Activated CD8-positive, alpha-beta memory T cell treated with anti-CD3 and anti-CD28 coated beads, Interleukin-2, amount 50 U/mL, for 1 hour (primary cell): Measurements from ENCODE around the gene UNC93B1.

Source experiments
- DNase-seq: peaks from one replicate; pipeline ENCODE4 v3.0.0-alpha.2; 2020; ENCODE audit errors: extremely low read depth

Gene UNC93B1

DNA sequence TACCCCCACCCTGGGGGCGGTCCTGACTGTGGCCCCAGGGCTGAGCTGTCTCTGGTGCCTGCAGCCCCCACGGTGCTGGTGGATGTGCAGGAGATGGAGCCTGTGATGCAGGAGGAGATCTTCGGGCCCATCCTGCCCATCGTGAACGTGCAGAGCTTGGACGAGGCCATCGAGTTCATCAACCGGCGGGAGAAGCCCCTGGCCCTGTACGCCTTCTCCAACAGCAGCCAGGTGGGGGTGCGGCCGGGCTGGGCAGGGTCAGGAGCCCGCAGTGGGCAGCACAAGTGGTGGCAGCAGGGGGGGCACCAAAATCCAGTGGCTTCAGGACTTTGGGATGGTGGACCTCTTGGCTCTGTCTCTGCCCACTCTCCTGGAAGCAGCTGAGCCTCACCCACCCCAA is 18.6 kb upstream of the UNC93B1 start:
- no peak for DNase-seq

DNA sequence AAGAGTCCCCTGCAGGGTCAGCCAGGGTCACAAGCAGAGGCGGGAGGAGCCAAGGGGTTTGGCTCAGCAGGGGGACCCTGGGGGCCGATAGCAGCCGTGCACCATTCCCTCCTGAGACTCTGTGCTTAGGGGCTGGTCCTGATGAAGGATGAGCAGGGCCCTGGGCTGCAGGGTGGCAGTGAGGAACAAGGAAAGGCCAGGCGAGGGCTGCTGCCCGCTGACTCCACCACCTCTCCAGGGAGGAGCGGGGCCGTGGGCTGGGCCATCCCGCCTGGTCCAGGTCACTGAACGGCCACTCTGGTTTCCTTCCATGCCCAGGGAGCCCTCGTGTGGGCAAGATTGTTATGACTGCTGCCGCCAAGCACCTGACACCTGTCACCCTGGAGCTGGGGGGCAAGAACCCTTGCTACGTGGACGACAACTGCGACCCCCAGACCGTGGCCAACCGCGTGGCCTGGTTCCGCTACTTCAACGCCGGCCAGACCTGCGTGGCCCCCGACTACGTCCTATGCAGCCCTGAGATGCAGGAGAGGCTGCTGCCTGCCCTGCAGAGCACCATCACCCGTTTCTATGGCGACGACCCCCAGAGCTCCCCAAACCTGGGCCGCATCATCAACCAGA is 17.4 kb upstream of the UNC93B1 start:
- DNase-seq = no peak

DNA sequence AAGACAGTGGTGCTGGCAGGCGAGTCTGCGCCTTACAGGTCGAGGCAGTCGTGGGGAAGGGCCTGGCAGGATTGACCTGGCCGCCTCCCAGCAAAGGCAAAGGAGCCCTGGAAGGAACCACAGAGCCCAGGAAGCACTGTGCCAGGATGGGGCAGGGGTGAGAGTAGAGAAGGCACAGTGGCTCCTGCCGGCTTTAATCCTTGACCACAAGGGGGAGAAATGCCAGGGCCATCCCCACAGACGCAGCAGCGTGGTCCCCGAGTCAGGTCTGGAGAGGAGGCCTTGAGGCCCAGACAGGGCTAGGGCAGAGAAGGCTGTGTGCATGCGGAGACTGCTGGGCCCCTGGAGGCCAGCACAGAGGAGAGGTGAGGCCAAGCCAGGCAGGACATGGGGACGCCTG is 16.7 kb upstream of the UNC93B1 start:
- DNase-seq = no peak

DNA sequence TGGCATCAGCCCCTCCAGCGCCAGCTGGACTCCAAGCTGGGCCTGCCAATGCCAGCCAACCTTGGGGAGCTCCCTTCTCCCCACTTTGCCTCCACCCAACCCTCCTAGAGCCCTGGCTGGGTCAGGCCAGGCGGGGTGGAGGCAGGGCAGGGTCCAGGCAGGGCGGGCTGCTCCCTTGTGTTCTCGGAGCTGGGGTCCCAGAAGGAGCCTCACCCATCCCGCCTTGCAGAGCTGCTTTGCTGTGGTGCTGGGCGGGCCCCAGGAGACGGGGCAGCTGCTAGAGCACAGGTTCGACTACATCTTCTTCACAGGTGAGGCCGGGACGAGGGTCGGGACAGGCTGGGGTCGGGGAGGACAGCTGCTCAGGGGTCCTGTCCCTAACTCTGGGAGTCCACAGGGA is 15.6 kb upstream of the UNC93B1 start:
- DNase-seq = no peak

DNA sequence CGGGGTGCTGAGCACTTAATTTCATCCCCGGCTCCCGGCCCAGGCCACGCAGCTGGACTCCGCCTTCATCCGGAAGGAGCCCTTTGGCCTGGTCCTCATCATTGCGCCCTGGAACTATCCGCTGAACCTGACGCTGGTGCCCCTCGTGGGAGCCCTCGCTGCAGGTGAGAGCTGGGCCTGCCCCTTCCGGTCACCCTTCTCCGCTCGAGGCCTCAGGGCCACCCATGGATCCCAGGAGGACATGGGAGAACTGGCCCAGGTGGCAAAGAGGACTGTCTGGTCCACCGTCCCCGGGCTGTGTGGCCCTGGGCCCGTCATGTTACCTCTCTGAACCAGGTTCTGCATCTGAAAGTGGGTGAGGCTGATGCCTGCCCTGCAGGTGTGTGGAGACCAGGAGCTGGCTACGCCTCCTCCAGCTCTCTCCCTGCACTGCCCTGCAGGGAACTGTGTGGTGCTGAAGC is 14.9 kb upstream of the UNC93B1 start:
- no peak for DNase-seq

DNA sequence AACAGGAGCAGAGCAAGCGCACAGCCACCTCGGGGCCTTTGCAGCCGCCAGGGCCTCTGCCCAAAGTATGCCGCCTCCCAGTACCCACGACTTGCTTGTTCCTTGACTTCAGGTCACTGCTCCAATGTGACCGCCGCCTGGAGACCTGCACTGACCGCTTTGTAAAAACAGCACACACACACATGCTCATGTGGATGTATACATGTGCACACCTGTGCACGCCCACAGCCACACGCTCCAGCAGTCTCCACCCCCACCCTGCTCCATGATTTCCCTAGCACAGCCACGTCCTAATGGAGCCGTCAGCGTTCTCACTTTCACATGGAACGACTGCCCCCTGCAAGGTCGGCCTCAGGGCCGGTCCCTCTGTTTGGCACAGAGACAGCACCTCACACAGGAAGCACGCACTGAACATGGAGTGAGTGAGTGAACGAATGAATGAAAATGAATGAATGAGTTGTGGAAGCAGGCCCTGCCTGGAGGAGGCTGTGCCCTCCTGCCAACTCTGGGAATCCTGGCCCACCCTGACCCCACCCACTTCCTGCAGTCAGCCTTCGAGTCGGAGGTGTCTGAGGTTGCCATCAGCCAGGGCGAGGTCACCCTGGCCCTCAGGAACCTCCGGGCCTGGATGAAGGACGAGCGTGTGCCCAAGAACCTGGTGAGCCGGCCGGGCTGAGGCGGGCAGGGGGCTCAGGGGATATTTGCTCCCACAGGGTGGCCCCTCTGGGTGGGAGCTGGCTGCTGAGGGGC is 14.3 kb upstream of the UNC93B1 start:
- no peak for DNase-seq

DNA sequence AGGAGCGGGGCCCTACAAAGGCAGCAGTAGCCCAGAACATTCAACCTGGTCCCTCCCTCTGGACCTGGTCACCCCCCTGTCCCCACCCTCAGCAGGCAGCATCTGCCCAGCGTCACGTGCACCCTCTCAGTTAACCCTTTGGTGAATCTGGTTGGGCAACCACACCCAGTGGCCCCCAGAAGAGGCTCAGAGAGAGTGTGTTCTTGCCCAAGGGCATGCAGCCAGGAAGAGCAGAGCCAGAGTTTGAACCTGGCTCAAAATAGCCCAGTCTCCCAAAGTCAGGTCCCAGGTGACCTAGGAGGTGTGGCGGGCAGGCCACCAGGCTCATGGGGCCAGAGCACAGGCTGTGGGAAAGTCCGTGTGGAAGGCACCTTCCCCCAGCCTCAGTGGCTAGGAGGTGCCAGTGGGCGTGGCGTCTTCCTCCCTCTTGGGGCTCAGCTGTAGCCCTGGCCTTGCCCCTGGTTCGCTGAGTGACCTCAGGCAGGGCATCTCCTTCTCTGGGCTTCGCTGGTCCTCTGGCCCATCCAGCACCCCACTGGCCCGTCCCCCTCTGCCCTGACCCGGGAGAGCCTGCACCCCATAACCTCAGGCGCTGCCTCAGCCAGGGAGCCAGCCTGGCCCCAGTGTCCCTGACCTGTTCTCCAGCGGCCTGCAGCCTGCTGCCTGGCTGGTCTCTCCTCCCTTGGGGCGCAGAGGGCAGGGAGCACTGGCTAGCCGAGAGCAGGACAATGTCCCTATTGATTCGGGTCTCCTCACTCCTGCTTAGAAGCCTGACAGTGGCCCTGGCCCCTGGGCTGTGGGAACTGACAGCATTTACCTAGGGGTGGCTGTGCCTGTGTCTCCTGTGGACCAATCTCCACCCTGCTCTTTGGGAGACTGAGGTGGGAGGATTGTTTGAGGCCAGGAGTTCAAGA is 13.3 kb upstream of the UNC93B1 start:
- no peak for DNase-seq

DNA sequence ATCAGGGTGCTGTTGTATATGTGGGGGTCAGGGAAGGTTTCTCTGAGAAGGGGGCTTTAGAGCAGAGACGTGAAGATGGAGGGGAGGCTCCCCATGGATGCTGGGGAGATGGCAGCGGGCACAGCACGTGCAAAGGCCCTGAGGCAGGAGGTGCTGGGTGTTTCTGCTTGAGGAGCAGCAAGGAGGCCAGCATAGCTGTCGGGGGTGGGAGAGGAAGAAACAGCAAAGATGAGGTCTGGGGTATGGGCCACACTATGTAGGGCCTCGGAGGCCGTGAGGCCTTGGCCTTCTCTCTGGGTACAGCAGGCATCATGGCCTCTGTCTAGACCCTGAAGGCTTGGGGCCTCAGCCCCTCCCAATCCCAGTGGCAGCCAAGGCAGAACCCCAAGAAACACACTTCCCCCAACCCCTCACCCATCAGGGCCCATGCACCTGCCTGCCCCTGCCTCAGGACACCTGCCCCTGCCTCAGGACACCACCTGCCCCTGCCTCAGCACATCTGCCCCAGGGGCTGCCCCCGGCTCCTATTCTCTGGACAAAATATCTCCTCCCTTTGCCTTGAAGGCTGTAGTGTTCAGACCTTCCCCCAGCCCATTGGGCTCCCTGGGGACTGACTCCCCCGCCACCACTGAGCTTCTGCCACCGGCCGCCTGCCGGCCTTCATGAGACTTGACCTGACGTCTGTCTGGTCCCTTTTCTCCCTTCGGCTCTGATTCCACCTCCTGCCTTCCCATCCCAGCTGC is 12.4 kb upstream of the UNC93B1 start:
- DNase-seq = no peak

DNA sequence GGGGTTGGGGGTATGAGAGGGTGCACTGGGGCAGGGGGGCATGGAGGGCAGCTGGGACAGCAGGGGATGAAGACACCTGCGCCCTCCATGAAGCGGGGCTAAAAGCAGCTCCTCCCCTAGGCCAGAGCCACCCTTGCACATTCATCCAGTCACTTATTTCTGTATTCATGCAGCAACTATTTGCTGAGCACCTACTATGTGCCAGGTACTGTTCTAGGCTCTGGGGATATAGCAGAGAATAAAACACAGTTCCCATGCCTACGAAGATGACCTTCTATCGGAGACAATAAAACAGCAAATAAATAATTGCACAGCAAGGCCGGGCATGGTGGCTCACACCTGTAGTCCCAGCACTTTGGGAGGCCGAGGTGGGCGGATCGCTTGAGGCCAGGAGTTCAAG is 11.6 kb upstream of the UNC93B1 start:
- no peak for DNase-seq

DNA sequence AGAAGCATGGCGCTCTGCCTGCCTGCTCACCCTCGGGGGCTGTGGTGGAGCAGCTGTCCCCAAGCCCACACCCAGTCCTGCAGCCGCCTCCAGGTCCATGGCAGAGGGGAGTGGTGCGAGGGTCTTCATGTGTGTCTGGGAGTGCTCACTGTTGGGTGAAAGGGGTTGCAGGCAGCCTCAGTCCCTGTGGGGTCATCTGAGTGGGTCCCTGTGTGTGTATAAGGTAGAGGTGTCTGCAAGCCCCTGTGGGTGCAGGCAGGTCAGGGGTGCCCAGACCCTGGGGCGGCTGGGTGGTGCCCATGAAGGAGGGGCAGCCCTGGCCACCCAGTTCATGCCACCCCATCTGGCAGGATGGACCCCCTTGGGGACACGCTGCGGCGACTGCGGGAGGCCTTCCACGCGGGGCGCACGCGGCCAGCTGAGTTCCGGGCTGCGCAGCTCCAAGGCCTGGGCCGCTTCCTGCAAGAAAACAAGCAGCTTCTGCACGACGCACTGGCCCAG is 11.1 kb upstream of the UNC93B1 start:
- DNase-seq = no peak

DNA sequence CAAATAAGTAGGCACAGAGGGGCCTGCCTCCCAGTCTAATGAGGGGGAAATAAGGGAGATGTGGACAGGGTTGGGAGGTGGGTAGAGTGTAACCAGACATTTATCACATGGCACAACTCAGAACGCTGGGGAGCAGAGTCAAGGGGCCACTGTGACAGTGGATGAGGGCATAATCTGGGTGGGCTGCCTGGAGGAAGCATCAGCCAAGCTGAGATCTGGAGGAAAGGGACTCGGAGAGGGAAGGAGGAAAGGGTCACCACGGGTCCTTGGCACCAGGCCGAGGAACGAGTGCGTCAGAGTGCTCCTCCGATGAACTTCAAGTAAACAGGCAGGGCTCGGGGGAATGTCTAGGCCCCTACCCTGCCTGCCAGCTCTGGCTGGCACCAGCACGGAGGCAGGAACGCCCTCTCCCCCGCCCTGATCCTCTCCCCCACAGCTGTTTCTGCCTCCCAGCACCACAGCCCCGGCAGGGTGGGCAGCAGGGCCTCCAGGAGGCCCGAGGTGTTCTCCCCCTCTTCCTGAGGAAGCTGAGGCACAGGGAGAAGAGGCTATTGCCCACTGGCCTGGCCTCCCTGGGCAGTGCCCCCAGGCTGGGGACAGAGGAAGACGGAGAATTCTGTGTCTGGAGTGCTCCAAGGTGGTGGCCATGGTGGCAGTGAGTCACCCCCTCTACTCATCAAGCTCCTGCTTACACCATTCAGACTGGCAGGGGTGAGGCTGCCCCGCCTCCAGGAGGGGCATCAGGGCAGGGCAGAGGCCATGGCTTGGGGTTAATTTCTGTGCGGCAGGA is 10.5 kb upstream of the UNC93B1 start:
- no peak for DNase-seq

DNA sequence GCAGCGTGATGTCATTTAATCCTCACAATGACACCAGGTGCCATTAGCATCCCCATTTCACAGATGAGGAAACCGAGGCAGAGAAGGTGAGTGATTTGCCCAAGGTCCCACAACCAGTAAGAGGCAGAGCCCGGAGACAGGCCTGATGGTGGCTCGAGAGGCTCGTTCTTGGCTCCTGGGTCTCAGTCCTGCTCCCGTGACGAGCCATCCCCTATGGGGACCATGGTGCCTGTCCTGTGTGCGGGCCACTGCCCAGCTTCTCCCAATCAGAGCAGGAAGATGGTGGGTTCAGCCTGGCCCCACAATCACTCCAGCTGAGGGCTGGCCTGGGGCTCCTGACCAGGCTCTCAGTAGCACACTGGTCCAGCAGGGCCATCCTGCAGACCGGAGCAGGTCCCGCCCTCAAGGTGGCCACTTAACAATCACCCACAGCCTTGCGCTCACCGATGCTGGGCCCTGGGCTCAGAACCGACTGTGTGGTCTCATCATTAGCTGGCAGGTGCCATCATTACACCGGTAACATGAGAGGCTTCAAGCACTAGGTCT is 9.8 kb upstream of the UNC93B1 start:
- DNase-seq = no peak

DNA sequence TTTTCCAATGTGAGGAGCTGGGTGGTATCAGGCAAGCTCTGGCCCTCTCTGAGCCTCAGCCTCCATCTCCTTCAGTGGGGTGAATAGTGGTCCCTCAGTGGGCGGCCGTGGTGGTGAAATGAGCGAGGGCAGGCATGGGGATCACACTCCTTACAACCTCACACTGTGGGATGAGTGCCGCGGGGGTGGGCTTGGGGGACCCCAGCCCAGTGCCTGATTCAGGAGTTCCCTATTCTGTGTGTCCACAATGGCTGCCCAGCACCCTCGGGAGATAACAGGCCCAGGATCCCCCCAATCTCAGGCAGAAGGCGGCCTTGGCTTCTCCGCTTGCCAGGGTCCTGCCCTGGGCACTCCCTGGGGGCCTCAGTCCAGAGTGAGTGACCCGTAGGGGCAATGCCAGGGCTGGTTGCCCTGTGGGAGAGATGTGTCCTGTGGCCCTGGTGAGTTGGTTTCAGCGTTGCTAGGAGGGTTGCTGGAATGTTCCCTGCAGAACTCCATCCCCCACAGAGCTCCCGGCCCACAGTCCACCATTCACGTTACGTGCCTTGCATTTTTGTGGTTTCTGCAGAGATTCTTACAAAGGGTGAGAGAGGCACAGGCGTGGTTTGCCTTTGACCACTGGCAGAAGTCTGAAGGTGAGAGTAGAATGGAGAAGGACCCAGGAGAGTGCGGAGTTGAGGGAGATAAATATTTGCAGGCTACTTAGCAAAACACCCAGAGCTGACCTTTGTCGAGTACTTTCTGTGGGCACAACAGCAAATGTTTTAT is 9.1 kb upstream of the UNC93B1 start:
- no peak for DNase-seq

DNA sequence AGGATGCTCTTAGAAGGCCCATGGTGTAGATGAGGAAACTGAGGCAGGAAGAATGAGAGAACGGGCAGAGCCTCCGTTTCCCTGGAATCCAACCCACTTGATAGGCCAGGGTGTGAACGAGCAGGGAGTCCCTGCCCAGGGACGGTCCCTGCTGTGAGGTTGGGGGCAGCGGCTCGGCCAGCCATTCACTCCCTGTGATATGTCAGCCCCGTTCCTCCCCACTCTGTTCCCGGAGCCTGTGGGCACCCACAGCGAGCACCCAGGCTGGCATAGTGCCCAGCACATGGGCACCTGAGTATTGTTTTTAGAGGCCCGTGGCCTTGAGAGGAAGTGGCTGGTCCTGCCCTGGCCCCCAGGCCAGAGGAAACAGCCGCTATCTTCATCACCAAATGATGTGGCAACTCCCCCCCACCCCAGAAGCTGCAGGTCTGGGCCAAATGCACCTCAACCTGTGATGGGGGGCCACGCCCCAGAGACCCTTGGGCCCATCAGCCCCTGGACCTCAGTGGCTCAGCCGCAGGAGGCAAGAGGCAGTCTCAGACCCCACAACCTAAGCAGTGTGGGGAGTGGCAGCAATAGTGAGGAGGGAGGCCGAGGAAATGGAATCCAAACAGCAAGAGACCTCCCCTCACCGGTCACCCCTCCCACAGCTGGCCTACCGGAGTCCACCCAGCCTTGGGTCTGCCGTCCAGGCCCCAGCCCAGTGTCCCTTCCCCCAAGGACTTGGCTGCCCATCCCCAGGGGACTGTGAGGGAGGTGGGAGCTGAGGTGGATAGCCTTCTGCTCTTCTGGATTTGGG is 8.3 kb upstream of the UNC93B1 start:
- no peak for DNase-seq

DNA sequence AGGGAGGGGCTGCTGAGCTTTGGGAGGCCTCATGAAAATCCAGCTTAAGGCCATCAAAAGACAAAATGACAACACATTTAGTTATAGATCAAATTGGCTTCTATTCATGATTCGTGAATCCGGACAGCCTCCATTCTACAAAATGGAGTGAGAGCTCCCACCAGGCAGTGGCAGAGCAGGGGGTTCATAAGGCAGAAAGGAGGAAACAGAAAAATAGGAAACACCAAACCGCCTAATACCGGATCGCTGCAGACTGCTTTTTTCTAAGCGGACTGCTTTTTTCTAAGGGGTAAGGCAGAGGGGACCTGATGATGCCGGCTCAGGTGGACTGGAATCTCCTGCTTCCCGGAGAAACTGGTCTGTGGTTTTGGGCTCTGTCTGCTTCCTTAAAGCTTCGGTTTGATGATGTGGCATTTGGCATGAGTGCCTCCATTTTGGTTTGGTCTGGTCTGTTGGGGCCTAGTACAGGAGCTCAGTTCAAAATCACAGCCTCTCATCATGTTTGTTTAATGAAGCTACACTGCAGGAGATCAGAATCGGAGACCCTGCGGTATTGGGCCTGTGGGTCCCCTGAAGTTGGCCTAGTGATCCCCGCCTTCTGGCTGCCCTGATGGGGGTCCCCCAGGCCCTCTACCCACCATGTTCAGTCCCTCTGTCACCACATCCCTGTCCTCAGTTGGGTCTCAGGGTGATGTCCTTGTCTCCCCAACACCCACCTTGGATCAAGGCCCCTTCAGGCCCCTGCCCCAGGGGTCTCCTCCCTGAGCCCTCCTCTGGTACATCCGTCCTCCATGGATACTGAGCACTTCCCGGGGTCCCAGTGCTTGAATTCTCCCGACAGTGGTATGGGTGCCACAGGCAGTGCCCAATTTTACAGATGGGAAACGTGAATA is 7.4 kb upstream of the UNC93B1 start:
- DNase-seq = no peak

DNA sequence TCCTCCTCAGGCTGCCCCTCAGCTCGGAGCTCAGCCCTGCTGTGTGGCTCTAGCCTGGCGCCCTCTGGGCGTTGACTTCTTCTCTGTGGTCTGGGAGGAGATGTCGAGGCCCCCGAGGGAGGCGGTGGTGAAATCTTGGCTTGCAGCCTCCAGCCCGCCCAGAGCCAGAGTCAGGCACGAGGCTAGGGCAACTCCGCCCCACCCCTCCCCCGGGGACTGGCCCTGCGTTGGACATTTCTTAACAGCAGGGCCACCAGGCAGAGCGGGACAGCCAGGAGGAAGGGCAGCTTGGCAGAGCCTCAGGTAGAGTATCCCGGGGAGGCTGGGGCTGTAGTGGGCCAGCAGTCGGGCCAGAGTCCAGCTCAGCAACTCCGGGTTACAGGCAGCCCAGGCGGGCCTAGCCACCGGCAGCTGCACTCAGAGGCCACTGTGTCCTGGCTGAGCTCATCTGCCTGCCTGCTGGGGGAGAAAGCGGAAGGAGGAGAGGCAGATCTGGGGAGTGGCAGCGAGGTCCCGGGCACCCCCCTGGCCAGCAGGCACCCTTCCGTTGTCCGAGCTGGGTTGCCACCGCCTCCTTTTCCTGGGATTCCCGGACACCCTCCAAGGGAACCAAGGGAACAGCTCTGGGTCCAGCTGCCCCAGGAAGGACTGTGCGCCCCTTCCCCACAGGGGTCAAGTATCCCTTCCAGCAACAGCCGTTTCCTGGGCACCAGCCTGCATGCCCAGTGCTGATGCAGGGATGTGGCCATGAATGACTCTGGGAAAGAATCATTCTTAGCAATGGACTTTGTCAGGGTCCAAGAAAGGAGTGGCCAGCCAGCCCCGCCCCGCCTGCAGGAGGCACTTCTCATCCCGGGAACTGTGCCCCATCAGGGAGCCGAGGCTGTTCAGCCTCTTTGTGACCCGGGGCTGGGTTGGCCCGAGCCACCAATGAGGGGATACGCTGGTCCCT is 6.5 kb upstream of the UNC93B1 start, which contains the start of gene ALDH3B1:
Gene ALDH3B1, plus strand, starts transcription at position 238 of the 952 bp plus-strand sequence. CDS start 4,971 bp downstream, outside the sequence.
- no peak for DNase-seq
